Fibroblast of lung (primary cell): ENCODE results near the gene SEPHS2. TPM values are rescaled to one million over a fixed set of nuclear protein-coding genes. Genes with fewer than 3 reads are reported as not detected.

Experiments used
- DNase-seq, 2 donors: peaks; one replicate each; pipeline versions ENCODE4 v3.0.0 to v3.0.0-alpha.2; 2010; ENCODE audit warnings: low read depth in 2 of 2
- H2AFZ ChIP-seq: 2 replicates; pipeline ENCODE4 v1.5.1; 2012; ENCODE audit warnings: low read length, control low read depth, inconsistent platforms
- H3K27ac ChIP-seq: 2 replicates; pipeline ENCODE4 v1.5.1; 2011; ENCODE audit warnings: low read length, control low read depth; ENCODE audit not compliant: insufficient read depth
- H3K27me3 ChIP-seq: 2 replicates; pipeline ENCODE4 v1.5.1; 2011; ENCODE audit warnings: mild to moderate bottlenecking, low read length; ENCODE audit not compliant: control insufficient read depth, insufficient read depth
- H3K36me3 ChIP-seq: 2 replicates; pipeline ENCODE4 v1.5.1; 2011; ENCODE audit warnings: low read length; ENCODE audit not compliant: control insufficient read depth, insufficient read depth
- H3K4me1 ChIP-seq: 2 replicates; pipeline ENCODE4 v1.5.1; 2011; ENCODE audit warnings: low read length; ENCODE audit not compliant: control insufficient read depth, insufficient read depth; ENCODE audit errors: extremely low read depth
- H3K4me2 ChIP-seq: 2 replicates; pipeline ENCODE4 v1.5.1; 2011; ENCODE audit warnings: low read length, control low read depth; ENCODE audit not compliant: insufficient read depth; ENCODE audit errors: extremely low read depth
- H3K4me3 ChIP-seq, 4 experiments: fragments of 200-600 bp in 1 of 4; sonication (generic) in 1 of 4; replicated peaks in 1 of 4; 2 replicates each; pipeline ENCODE4 v1.5.1; 2011 to 2016; ENCODE audit warnings: low read length in 4 of 4, low read depth in 3 of 4, mild to moderate bottlenecking in 3 of 4, control low read depth in 2 of 4, inconsistent platforms in 1 of 4, mixed read lengths in 1 of 4; ENCODE audit not compliant: insufficient read depth in 1 of 4; ENCODE audit errors: control extremely low read depth in 1 of 4
- H3K79me2 ChIP-seq: 2 replicates; pipeline ENCODE4 v1.5.1; 2012; ENCODE audit warnings: mild to moderate bottlenecking, low read length, inconsistent platforms; ENCODE audit not compliant: control insufficient read depth, insufficient read depth
- H3K9ac ChIP-seq: 2 replicates; pipeline ENCODE4 v1.5.1; 2011; ENCODE audit warnings: mild to moderate bottlenecking, low read length, control low read depth; ENCODE audit not compliant: insufficient read depth
- H3K9me3 ChIP-seq: 2 replicates; pipeline ENCODE4 v1.5.1; 2012; ENCODE audit warnings: low read depth, low read length; ENCODE audit not compliant: control insufficient read depth, insufficient read depth
- H4K20me1 ChIP-seq: 2 replicates; pipeline ENCODE4 v1.5.1; 2011; ENCODE audit warnings: low read length; ENCODE audit not compliant: control insufficient read depth, insufficient read depth; ENCODE audit errors: extremely low read depth
- EZH2 ChIP-seq: IDR thresholded peaks from 2 replicates; pipeline ENCODE4 v1.5.1; 2012; ENCODE audit warnings: low read length, control low read depth, mild to moderate bottlenecking; ENCODE audit errors: missing control alignments
- polyA plus RNA-seq, 2 donors: library from polyadenylated mRNA; depleted of rRNA in 1 of 2; stranded (reverse) in 1 of 2; unstranded in 1 of 2; fragments of >200 nt; gene quantifications; 2 replicates each; pipeline ENCODE4 v1.2.1, GENCODE V29; 2011 to 2012; ENCODE audit warnings: missing spikeins in 1 of 2
- total RNA-seq: library from RNA; depleted of rRNA; stranded (reverse); fragments of >200 nt; gene quantifications from 2 replicates; pipeline ENCODE4 v1.2.1, GENCODE V29; 2014
- TF ChIP-seq, protein P1 (sequence below), 2 donors: IDR thresholded peaks in 1 of 2; conservative IDR thresholded peaks in 1 of 2; 1 replicate in 1 of 2; 2 replicates in 1 of 2; pipeline ENCODE4 v1.5.1; 2011 to 2012; ENCODE audit warnings: low read length in 2 of 2, control low read depth in 1 of 2, inconsistent platforms in 1 of 2, low read depth in 1 of 2, mild to moderate bottlenecking in 1 of 2

Gene SEPHS2
- total and polyA plus RNA-seq, 2 donors (not counting 1 experiment from before 2014, with no cell fraction given): 26.6 to 41.8 TPM

DNA sequence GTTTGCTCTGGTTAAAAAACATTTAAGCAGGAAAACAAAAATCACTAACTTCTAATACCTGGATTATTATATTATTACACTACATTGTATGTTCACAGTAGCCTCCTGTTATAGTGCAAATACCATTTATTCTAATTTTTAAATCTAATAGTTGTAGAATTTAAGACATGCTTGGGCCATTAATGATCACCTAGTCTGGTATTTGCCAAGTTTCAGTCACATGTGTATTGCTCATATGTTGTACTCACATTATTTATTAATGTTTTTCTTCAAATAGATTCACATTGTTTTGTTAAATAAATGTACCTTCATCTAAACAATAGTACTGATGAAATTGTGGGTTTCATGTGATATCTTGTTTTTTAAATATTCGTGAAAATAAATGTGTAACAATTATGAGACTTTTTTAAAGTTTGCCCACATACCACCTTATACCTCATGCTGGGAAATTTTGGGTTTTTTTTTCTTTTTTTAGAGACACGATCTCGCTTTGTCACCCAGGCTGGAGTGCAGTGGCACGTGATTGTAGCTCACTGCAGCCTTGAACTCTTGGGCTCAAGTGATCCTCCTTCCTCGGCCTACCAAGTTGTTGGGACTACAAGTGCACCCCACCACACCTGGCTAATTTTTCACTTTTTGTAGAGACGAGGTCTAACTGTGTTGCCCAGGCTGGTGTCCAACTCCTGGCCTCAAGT lies 32.4 kb downstream of the SEPHS2 start:
- H4K20me1 ChIP-seq: no peaks in the 10 kb centered on the region
- H3K79me2 ChIP-seq: peaks cover 2% of the 10 kb centered on the region
- TF ChIP-seq, protein P1, sequence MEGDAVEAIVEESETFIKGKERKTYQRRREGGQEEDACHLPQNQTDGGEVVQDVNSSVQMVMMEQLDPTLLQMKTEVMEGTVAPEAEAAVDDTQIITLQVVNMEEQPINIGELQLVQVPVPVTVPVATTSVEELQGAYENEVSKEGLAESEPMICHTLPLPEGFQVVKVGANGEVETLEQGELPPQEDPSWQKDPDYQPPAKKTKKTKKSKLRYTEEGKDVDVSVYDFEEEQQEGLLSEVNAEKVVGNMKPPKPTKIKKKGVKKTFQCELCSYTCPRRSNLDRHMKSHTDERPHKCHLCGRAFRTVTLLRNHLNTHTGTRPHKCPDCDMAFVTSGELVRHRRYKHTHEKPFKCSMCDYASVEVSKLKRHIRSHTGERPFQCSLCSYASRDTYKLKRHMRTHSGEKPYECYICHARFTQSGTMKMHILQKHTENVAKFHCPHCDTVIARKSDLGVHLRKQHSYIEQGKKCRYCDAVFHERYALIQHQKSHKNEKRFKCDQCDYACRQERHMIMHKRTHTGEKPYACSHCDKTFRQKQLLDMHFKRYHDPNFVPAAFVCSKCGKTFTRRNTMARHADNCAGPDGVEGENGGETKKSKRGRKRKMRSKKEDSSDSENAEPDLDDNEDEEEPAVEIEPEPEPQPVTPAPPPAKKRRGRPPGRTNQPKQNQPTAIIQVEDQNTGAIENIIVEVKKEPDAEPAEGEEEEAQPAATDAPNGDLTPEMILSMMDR (conservative IDR thresholded peaks at IDR 0.05 in 1 of 2, IDR thresholded peaks at IDR 0.05 in 1 of 2; ENCODE audit: low read depth in 1 of 2, low read length in 2 of 2): no peak
- no peak for TF ChIP-seq EZH2
- no peak overlapping the region for H3K27ac ChIP-seq
- H3K36me3 ChIP-seq: peaks cover 2% of the 10 kb centered on the region
- DNase-seq: no peak
- no peak overlapping the region for H3K4me3 ChIP-seq
- peaks cover under 1% of the 10 kb centered on the region for H3K4me1 ChIP-seq
- no peaks in the 10 kb centered on the region for H3K27me3 ChIP-seq
- no peaks in the 10 kb centered on the region for H3K9me3 ChIP-seq
- H3K9ac ChIP-seq: no peak overlapping the region
- no peak overlapping the region for H2AFZ ChIP-seq
- H3K4me2 ChIP-seq: no peak overlapping the region

DNA sequence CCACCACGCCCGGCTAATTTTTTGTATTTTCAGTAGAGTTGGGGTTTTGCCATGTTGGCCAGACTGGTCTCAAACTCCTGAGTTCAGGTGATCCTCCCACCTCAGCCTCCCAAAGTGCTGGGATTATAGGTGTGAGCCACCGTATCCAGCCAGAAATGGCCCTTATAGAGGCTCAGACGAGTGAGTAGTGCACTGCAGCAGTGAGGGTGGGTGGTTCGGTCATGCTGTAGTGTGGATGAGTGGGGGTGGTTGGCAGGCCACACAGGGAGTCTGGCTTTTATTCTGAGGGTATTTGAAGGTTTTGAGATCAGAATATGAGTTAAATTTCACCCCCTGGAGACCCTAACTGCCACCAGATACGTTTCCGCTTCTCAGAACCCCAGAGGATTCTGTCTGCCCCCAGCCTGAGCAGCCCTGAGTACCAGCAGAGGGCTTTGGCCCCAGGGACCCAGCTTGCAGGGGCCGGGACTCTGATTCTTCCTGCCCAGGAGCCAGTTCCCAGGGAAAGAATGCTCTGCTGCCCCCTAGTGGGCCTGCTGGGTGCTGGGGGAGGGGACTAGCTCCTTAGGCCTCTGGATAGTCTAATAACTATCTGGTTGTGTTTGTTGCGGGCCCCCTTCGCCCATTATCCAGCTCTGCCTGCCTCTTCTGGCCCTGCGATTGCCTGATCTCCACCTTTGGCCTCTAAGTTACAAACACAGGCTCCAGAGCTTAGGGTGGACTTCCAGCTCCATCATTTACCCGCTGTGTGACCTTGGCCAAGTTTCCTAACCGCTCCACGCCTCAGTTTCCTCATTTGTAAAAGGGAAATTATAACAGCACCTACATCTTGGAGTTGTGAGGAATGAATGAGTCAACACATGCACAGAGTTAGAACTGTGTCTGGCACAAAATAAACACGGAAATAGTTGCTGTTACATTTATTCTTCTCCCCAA lies 36.3 kb downstream of the SEPHS2 start:
- Histone ChIP-seq H3K4me1 (peaks cover 4% of the 10 kb centered on the region), H3K27me3 (no peaks in the 10 kb centered on the region), H3K4me2 (peak overlapping the region; percentile 48), H3K79me2 (peaks cover 5% of the 10 kb centered on the region), H3K4me3 (peak overlapping the region in 1 of 4 experiments; percentile 2), H4K20me1 (no peaks in the 10 kb centered on the region), H3K9ac (peak overlapping the region; percentile 23), H2AFZ (no peak overlapping the region), H3K27ac (no peak overlapping the region), H3K9me3 (no peaks in the 10 kb centered on the region), H3K36me3 (peaks cover 2% of the 10 kb centered on the region)
- TF ChIP-seq, protein P1 (conservative IDR thresholded peaks at IDR 0.05 in 1 of 2, IDR thresholded peaks at IDR 0.05 in 1 of 2; ENCODE audit: low read depth in 1 of 2, low read length in 2 of 2): peak; percentile 97
- TF ChIP-seq EZH2: no peak
- peak; percentile 70 to 83 for DNase-seq

DNA sequence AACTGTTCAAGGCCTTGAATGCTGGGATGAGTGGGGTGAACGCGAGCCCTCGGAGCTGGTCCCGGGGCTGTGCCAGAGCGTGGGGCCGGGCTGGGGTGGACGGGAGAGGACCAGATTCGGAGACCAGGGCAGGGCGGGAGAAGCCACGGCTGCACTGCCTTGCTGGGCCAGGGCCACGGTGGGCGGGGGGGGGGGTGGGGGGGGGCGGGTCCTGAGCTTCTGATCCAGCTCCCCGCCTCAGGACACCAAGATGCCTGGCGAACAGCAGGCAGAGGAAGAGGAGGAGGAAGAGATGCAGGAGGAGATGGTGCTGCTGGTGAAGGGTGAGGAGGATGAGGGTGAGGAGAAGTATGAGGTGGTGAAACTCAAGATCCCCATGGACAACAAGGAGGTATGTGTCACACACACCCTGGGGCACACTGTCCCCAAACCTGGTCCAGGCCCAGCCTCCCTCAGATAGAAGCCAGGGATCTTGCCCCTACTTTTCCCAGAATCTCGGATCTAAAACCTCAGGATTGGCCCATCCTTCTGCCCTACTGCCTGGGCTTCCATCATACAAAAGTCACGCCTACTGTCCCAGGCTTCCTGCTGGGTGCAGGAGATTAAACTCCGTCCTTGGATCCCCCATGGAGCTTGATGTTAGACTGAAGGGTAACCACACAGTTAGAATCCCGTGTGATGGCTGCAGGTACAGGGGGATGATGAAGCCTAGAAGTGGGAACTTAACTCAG lies 37.7 kb downstream of the SEPHS2 start:
- Histone ChIP-seq H3K27me3 (no peaks in the 10 kb centered on the region), H3K9ac (peak overlapping the region; percentile 72), H3K4me2 (peak overlapping the region; percentile 89), H4K20me1 (no peaks in the 10 kb centered on the region), H3K79me2 (peaks cover 5% of the 10 kb centered on the region), H3K36me3 (peaks cover 2% of the 10 kb centered on the region), H3K4me1 (peaks cover 4% of the 10 kb centered on the region), H2AFZ (peak overlapping the region; percentile 46), H3K27ac (peak overlapping the region; percentile 81), H3K4me3 (peak overlapping the region; percentile 58 to 82 (median 67)), H3K9me3 (no peaks in the 10 kb centered on the region)
- no peak for DNase-seq
- no peak for TF ChIP-seq EZH2
- TF ChIP-seq, protein P1 (conservative IDR thresholded peaks at IDR 0.05 in 1 of 2, IDR thresholded peaks at IDR 0.05 in 1 of 2; ENCODE audit: low read depth in 1 of 2, low read length in 2 of 2): no peak
